GM21619 (cell line): ENCODE results near the gene NBPF1.
"Not testable (repeated sequence)": the region's sequence is repeated elsewhere in the genome, so short reads cannot be mapped to it uniquely, and the experiment has no call there.

Experiments used
- ATAC-seq: cut with Tn5 transposase; IDR thresholded peaks from one replicate; pipeline ENCODE4 v1.9.1; 2021; ENCODE audit not compliant: unreplicated experiment

The NBPF1 gene

DNA sequence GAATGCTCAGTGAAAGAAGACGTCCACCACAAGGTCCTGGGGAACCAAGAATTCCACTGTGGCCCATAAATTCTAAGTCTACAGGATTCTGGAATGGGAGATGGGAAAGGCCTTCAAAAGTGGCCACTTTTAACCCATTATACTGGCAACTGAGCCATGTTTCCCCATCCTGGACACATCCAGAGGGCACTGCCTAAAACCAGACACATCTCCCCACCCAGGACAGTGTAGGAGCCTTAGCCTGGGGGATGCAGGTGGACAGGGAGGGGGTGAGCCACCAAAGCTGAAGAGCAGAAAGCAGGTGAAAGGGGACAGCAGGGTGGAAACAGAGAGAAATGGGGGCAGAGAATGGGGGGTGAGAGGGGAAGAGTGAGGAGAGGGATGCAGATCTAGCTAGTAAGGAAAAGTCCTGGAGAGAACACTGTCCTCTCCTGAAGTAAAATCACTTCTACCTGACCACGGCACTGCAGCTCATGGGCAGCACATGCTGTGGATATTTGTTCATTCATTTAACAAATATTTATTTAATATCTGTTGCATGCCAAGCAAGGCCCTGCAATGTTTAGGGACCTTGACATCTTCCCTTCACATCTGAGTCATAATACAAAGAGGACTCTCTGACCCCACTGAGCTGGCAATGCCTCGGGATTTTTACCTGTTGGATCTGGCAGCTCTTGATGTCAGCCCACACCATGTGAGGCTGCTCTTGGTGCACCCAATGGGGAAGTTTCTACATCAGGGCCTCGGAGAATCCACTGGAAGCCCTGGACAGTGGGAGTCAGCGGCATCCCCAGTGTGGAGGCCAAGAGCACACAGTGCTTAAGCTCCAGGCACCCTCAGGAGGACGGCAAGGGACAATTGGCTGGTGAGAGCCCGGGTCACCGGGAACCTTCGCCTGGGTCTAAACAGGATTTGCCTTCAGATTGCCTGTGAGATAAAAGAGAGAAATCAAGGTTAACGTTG is 5.2 kb downstream of the NBPF1 start:
- ATAC-seq = not testable (repeated sequence)

DNA sequence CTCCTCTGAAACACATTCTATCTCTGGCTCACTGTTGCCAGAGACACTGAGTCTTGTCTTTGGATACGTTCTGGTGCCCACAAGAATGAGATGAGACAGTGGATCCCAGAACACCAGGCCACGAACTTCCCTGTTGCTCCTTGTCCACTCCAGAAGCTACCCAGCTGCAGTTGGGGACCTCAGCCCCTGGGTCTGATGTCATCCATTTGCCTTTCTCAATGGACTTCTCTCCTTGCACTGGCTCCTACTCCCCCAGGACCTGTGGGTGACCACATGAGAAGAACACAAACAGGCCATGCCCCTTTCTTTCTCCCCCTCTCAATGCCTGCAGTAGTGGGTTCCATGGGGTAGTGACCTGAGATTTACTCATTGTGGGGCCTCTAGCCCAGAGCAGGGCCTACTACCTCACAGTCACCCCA is 5.9 kb downstream of the NBPF1 start:
- ATAC-seq = no peak

DNA sequence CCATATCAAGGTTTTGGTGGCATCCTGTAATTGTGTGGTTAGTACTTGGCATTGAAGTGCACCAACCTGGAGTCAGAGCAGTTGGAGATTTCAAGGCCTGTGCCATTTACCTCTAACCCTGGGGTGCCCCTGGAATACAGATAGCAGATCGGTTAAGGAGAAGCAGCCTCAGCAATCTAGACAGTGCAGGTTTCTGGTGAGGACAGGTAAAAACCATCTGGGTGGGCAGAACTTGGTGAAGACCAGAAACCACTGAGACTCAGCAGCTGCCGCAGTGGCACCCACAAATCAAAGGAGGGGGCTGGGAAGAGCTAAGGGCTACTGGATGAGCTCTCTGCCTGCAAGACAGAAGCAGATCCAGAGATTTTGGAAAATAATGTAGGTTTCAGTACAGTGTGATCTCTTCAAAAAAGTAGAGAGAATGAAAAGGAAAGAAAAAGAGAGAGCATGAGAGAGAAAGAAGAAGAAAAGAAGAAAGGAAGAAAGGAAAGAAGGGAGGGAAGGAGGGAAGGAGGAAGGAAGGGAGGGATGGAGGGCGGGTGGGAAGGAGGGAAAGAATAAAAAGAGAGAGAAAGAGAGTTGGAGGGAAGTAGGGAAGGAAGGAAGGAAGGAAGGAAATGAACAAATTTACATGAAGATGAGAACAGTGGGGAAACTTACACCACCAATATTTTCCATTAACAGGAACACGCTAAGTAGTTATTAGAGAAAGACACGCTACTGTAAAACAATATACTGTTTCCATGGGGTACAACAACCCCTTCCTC is 6.5 kb downstream of the NBPF1 start:
- ATAC-seq = not testable (repeated sequence)

DNA sequence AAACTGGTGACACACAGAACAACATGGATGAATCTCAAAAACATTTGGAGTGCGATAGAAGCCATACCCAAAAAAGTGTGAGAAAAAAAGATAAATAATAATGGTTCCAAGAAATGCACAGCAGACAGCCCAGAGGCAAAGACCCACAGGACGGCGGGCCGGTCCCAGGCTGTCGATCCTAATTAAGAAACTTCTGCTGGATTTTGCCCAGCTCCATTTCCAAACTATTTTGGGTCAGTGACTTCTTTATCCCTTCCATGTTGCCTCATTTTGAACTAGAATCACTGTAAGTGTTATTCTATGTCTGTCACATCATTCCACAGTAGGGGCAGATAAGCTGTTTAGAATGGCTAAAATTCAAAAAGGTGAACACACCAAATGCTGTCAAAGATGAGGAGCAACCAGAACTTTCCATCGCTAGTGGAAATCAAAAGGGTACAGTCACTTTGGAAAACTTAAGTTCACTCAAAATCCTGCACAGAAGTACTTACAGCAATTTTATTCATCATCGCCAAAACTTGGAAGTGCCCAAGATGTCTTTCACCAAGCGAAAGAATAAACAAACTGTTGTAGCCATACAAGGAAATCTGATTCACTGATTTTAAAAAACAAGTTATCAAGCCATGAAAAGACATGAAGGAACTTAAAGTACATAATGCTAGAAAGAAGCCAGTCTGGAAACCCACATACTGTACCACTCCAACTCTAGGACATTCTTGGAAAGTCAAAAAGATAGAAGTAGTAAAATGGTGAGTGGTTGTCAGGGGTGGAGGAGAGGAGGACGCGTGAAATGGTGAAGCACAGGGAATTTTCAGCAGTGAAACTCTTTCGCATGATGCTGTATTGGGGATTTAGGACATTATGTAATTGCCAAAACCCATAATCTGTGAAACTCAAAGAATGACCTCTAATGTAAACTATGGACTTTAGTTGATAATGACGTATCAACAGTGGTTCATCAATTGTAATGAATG is 7.5 kb downstream of the NBPF1 start:
- no peak for ATAC-seq

DNA sequence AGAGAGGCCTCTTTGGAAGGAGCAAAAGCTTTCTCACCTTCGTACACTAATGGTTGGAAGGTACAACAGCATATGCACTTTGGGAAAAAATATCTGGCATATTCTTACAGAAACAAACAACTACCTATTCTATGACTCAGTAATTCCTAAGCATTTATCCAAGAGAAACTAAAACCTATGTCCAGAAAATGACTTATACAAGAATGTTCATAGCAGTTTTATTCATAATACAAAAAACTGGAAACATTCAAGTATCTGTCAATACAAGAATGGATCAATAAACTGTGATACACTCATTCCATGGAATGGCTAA is 8.2 kb downstream of the NBPF1 start:
- ATAC-seq = no peak

DNA sequence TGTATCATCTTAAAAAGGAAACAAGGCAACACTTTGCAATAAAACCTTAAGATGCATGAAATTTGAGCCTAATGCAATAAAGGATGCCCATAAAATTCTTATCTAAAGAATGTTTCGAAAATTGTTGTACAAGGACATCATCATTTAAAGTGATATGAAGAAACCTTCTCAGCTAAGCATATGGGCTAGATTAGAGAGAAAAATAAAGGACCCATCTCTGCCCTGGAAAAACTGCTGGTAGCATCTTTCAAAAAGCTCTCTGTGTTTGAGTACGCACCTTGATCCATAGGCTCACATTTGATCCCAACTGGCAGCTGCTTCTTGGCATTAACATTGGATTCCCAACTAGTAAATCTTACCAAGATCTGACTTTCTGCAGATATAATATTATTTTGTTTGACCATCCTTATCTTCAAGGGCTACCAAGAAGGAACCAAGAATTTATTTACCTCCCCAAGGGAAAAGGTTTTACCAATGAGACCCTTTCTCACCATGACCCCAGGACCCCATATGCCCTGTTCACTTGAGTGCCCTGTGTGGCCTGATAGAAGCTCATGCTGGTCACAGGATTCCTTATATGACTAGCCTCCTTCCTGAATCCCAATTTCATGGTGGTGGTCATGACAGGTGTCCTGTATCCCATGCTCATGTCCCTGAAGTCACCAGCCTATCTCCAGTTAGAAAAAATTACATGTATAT is 8.7 kb downstream of the NBPF1 start:
- not testable (repeated sequence) for ATAC-seq

DNA sequence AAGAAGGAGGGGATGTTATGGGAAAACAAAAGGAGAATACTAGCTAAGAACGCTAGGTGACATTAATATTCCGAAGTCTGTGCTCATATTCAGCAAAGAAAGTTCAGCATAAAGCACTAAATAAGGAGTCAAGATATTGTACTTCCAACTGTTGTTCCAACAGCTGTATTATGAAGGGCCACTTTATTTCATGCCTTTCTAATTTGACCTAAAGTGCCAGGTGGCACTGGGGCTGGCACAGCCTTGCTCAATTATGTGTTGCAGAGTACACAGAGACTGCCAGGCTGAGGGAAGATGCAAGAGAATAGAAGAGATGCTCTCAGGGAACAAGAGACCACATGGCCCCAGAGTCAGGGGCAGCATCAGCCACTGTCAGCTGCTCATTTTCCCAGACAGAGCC is 9.7 kb downstream of the NBPF1 start:
- not testable (repeated sequence) for ATAC-seq

DNA sequence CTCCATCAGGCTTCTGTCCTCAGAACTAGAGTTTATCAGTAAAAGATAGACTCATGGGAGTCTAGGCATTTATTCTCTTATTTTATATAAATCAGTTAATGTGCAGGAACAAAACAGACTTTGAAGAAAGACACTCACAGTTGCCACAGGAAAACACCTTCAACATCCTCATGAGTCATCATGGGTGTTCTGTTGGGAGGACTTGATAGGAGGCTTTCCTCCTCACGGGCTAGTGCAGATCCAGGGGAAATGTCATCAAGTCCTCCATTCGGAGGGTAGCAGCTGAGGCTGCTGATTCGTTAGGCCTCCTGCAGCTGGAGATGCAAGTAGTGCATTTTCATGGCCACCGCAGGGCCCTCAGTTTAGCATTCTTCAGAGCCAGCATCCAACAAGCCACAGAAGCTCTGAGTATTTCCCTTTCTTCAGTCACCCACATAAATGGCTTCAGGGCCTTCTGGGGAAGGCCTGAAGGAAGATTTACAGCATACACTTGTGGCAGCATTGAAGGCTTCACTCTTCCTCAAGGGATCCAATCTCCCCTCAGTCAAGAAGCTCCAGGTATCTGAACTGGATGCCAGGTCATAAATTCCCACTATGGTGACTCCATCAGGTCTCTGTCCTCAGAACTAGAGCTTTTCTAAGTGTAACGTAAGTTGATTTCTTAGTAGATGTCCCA is 10.9 kb downstream of the NBPF1 start:
- not testable (repeated sequence) for ATAC-seq

DNA sequence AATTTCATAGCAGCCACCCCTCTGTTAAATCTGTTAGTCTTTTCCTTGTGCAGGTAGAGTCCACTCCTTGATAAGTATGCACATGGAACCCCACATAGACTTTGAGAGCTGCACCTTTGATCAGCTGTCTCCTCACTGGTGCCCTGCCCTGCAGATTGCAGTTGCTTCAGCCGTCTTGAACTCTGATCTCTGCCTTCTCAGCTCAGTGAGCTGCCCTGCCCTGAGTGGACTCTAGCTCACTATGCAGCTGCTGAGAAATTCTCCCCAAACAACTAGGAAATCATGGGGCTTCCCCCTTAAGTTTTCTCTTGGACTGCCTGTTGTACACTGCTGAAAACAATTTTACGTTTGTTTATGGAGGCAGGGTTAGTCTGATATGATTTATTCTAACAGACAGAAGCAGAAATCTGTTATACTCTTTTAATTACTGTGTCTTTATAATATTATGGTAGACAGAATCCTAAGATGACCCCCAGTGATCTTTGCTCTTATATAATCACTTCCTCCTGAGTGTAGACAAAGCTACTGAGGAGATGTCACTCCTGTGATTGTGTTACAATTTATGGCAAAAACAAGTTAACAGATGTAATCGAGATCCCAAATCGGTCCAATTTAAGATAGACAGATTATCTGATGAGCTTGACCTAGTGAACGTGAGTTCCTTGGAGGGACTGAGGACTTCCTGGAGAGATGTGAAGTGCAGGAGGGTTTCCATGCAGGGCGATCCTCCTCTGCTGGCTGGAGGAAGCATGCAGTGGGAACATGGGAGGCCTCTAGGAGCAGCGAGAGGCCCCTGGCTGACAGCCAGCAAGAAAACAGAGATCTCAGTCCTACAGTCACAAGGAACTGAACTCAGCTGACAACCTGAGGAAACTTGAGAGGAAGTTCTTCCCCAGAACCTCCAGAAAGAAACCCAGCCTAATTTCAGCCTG is 12.2 kb downstream of the NBPF1 start:
- ATAC-seq = not testable (repeated sequence)

DNA sequence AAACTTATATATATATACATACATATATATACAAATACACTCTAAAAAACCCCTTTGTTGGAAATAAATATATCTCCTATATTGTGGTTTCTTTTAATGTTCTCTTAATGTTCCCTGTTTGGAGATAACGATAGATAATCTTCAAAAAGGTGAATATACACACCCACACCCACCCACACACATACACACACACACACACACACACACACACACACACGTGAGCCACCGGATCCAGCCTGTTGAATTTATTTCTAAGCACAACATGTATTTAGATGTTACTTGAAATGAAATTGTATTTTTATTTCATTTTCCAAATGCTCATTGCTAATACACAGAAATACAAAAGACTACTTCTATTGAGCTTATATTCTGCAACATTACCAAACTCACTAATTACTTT is 14.0 kb downstream of the NBPF1 start:
- not testable (repeated sequence) for ATAC-seq

DNA sequence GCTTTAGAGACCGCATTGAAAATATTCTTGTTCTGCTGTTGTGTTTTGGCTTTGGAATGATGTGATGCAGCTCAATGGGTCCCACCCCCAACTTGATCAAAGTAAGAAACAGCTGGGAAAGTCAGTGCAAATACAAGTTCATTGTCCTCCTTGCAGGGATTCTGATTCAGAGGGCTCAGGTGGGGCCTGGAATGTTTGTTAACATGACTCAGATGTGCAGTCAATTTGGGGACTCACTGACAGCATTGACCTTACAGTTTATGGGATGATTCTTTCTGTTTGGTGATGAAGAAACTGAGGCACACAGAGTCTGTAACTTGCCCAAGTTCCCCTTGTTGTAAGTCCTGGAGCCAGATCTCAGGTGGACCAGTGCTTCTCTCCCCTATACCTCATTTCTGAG is 18.1 kb downstream of the NBPF1 start:
- not testable (repeated sequence) for ATAC-seq

DNA sequence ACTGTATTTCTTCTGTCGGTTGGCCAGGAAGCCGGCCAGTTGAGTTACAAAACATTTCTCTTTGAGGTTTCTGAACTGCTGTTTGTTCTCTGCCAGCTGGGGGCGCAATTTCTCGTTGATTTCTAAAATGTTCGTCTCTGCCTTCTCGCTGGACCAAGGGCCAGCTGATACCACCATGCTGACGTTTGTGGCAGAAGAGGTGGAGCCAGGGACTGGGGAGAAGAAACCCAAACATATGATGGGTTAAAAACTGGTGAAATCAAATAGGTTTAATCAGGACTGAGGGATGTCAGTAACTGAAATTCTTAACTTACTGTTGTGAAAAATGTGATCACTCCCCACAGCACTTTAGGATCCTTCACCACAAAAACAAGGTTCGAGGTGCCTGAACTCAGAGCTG is 21.5 kb downstream of the NBPF1 start:
- ATAC-seq = not testable (repeated sequence)

DNA sequence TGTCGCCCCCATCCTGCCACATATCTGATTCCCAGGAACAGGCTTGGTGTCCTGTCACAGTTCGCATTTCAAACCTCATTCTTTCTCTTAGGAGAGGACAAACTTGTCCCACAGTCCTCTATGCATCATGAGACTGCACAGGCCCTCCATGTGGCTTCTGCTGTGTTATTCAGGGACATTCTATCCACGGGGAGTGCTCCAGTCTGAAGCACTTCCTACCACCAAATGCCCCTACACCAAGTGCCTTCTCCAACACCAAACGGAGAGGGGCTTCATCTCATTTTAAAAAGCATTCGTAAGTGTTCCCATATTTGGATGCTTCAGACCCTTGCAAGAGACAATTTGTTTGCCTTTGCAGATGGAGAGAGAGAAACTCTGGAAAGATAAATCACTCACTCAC is 25.3 kb downstream of the NBPF1 start:
- ATAC-seq = not testable (repeated sequence)

DNA sequence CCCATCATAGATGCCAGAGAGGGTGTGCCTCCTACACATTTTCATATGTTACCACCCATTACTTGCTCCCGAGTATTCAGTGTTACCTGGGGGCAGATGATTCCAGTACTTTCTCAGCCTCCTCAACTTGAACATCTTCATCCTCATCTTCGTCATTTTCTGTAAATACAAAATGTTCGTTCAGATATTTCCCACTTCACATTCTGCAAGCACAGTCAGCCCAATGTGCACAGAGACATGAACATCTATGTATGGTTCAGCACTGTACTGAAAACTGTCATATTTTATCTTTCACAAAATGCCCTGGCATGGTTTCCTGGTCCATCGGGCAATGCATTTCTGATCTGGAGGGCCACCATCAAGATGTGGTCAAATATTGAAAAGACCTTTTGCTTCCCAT is 25.7 kb downstream of the NBPF1 start:
- ATAC-seq = not testable (repeated sequence)

DNA sequence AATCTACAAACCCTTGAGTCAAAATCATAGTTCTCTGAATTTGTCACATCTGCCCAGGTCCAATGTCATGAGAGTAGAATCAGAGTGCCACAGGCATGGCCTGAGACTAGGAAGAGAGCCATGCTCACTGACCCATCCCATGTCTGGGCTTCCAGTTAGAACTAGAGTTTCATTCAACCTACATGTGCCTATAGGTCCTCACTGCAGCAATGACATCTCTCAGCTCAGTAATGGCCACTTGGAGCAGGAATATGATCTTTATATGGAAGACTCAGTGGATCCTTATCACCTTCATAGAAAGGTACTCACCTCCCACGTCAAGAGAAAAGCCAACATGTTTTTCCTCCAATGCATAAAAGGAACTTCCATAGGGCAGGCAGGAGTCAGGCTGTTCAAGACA is 48.0 kb downstream of the NBPF1 start:
- ATAC-seq = not testable (repeated sequence)

DNA sequence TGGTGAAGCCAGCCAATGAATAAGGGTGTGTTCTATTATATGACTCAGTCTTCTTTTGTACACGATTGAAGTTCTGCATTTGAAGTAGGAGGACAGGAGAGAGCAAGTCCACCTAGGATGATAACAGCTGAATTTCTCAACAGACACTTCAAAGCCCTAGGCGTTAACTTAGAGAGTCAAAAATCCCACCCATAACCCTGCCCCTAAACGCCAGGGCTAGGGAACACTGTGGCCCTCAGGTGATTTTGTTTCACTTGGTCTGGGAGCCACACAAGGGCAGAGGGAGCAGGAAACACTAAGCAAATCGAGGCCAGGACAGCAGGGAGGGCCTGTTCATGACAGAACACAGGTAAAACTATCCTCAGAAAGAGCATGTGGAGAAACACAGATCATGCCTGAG is 52.3 kb downstream of the NBPF1 start:
- ATAC-seq = not testable (repeated sequence)

DNA sequence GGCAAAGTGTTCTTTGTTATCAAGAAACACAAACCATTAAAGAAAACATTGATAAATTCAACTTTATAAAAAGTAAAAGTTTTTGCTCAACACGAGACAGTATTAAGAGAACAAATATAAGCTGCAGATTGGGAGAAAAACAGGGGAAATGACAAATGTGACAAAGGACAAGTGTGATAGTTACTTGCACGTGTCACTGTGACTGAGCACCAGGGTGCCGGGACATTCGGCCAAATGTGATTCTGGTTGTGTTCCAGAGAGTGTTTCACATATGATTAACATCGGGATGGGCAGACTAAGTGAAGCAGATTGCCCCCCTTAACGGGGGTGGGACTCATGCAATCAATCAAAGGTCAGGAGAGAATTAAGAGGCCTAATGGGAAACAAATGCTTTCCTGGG is 52.9 kb downstream of the NBPF1 start:
- ATAC-seq = not testable (repeated sequence)

DNA sequence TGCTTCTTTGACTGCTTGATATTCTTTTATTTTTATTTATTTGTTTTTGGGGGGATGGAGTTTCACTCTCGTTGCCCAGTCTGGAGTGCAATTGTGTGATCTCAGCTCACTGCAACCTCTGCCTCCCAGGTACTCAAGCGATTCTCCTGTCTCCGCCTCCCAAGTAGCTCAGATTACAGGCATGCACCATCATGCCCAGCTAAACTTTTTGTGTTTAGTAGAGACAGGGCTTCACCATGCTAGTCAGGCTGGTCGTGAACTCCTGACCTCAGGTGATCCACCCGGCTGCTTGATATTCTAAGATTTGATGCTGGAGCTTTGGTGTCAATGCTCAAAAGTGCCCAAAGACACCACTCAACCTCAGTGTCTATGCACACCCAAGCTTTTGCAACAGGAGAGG is 53.7 kb downstream of the NBPF1 start:
- ATAC-seq = not testable (repeated sequence)

DNA sequence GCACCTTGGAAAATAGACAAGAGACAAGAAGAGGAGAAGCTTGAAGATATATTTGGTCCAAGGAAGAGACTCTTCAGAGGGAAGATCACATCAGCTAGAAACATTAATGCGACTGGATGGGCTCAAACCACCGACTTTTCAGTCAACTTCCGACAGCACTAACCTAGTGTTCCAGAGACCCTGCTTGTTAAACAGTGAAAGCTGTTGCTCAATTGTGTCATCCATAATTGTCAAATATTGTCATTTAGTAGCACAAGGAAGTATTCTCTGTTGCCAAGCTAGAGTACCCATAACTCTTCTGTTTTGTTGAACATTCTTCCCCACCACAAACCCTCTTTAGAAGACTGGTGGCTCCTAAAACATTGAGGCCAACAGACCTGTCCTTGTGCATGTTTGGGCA is 56.3 kb downstream of the NBPF1 start:
- not testable (repeated sequence) for ATAC-seq
